ENCODE data around the gene ANKRD10. TPM values are rescaled to one million over a fixed set of nuclear protein-coding genes. Genes with fewer than 3 reads are reported as not detected.

Gene ANKRD10
- total and polyA plus RNA-seq, 10 of the 15 experiments (the other 5 are each of a cell fraction or from before 2014, with no cell fraction given) = 47.1 to 199 (median 97.2) TPM

GRCh38 chr13:110944968-110945927 lies 30.4 kb upstream of the ANKRD10 start:
- Histone ChIP-seq H3K4me2 (ENCODE audit: control insufficient read depth, insufficient read depth) (no peak overlapping the region), H3K9me3 (replicated peaks; ENCODE audit: control insufficient read depth, insufficient read depth, low read length) (no peaks in the 10 kb centered on the region; the same call in 1 of the 3 replicates), H3K36me3 (ENCODE audit: control insufficient read depth in 2 of 2, insufficient read depth in 2 of 2, low read length in 1 of 2) (no peaks in the 10 kb centered on the region), H3K9ac (ENCODE audit: control insufficient read depth, insufficient read depth, low read length) (no peak overlapping the region), H4K20me1 (ENCODE audit: control insufficient read depth, insufficient read depth) (no peaks in the 10 kb centered on the region), H3K27ac (ENCODE audit: control insufficient read depth, insufficient read depth) (no peak overlapping the region), H2AFZ (ENCODE audit: control insufficient read depth, low read depth, low read length) (no peak overlapping the region), H3K79me2 (ENCODE audit: control insufficient read depth, insufficient read depth, low read length) (no peaks in the 10 kb centered on the region), H3K4me1 (ENCODE audit: control insufficient read depth, insufficient read depth, low read length) (peaks cover 8% of the 10 kb centered on the region; the same call in 1 of the 2 replicates), H3K4me3 (no peak overlapping the region), H3K27me3 (replicated peaks in 1 of 2; ENCODE audit: control insufficient read depth in 2 of 2, insufficient read depth in 2 of 2, low read length in 1 of 2) (no peaks in the 10 kb centered on the region)
- DNase-seq (ENCODE audit: low read depth, low spot score) = no peak
- ChIA-PET POLR2A (no interaction called here), SMC1A (ENCODE audit: uncharacterized antibody, unreplicated experiment) (interaction anchor here (0.9 to 3.1 kb wide), 7 partner anchors 30 to 271 kb away, joined by 3 to 28 read pairs (median 5); partner anchors contain the start of gene ANKRD10), CTCF (interaction anchor here (0.6 to 3.2 kb wide), 12 partner anchors 15 to 489 kb away, joined by 3 to 33 read pairs (median 4); partner anchors contain the start of gene ANKRD10), RAD21 (ENCODE audit: unreplicated experiment) (interaction anchor here (0.8 to 4.6 kb wide), 7 partner anchors 16 to 123 kb away, joined by 3 to 40 read pairs (median 4); partner anchors contain the start of gene ANKRD10)
- no peak for ATAC-seq
- no TSS peak for BruUV-seq (replicated peaks)
- intact Hi-C loops (cut with micrococcal nuclease; ENCODE audit: unreplicated experiment) (loop anchor here (1.0 kb wide), 1 partner anchor 105 kb away; no protein-coding TSS in a partner anchor), in situ Hi-C loops (cut with MboI) (no loop called here)
- FAIRE-seq = no peak
- 84% methylated on average over 24 of the region's 24 CpGs for WGBS (ENCODE audit: insufficient coverage, insufficient replicate concordance, low lambda C conversion rate, missing lambda C conversion rate)
- TF ChIP-seq PBX3 (IDR thresholded peaks at IDR 0.05; ENCODE audit: insufficient replicate concordance, low read depth, low read length) = peak; percentile 72
- TF ChIP-seq KAT2A (conservative IDR thresholded peaks at IDR 0.05; ENCODE audit: control insufficient read depth, low read depth, low read length) = no peak
- 0 out of 2 replicates have a peak, but pooled peaks have one; percentile 64 for TF ChIP-seq TCF3 (IDR thresholded peaks at IDR 0.05; ENCODE audit: borderline replicate concordance, insufficient read depth, low read depth, low read length)
- no peak for TF ChIP-seq GABPA (IDR thresholded peaks at IDR 0.05; ENCODE audit: low read depth)
- peak; percentile 98 for TF ChIP-seq BCL3 (IDR thresholded peaks at IDR 0.05; ENCODE audit: borderline replicate concordance, insufficient read depth, low read depth, low read length, poor library complexity, severe bottlenecking)
- TF ChIP-seq RUNX3 (IDR thresholded peaks at IDR 0.05; ENCODE audit: low read length) = no peak
- no peak for TF ChIP-seq IKZF2 (IDR thresholded peaks at IDR 0.05)
- no peak for TF ChIP-seq RB1 (IDR thresholded peaks at IDR 0.05; ENCODE audit: borderline replicate concordance)
- TF ChIP-seq MTA2 (IDR thresholded peaks at IDR 0.05; ENCODE audit: low read depth) = no peak
- TF ChIP-seq SIN3A (IDR thresholded peaks at IDR 0.05; ENCODE audit: low read depth, low read length) = no peak
- no peak for TF ChIP-seq SMAD1 (IDR thresholded peaks at IDR 0.05; ENCODE audit: low read depth, partially characterized antibody)
